GM12878 (cell line): ENCODE data around the gene HEXIM1. TPM values are rescaled to one million over a fixed set of nuclear protein-coding genes. Genes with fewer than 3 reads are reported as not detected.

ENCODE experiments used
- DPF2 ChIP-seq: fragments of 450-650 bp; IDR thresholded peaks from 2 replicates; pipeline ENCODE4 v1.6.1; 2017; ENCODE audit warnings: mild to moderate bottlenecking
- IKZF1 ChIP-seq: fragments of 450-650 bp; conservative IDR thresholded peaks from 2 replicates; pipeline ENCODE4 v1.6.1; 2017; ENCODE audit warnings: antibody characterized with exemption, mild to moderate bottlenecking
- MEF2B ChIP-seq: fragments of 450-650 bp; IDR thresholded peaks from 2 replicates; pipeline ENCODE4 v1.6.1; 2018; ENCODE audit warnings: mild to moderate bottlenecking, moderate library complexity; ENCODE audit not compliant: partially characterized antibody, poor library complexity, severe bottlenecking
- POLR2A ChIP-seq: IDR thresholded peaks from 2 replicates; pipeline ENCODE4 v1.6.1; 2011; ENCODE audit warnings: low read depth, mild to moderate bottlenecking, low read length
- polyA plus RNA-seq, 11 experiments: library from polyadenylated mRNA; depleted of rRNA in 4 of 11; unstranded in 6 of 11; stranded (reverse) in 5 of 11; fragments of >200 nt; fragmentation: Nextera tagmentation in 4 of 11; fragmentation: Illumina TruSeq in 1 of 11; extraction: Ambion mirVana in 4 of 11; extraction: Trizol in 1 of 11; gene quantifications; 1 replicate in 1 of 11; 2 replicates in 10 of 11; pipeline versions ENCODE4 v1.2.1 to v1.2.3, GENCODE V29; 2011 to 2016; ENCODE audit warnings: inconsistent platforms in 2 of 11, missing spikeins in 2 of 11, low read depth in 1 of 11
- total RNA-seq, 4 experiments: library from RNA; depleted of rRNA in 3 of 4; stranded (reverse); fragments of >200 nt in 3 of 4; fragmentation: Illumina TruSeq in 1 of 4; extraction: Trizol in 1 of 4; gene quantifications; 2 replicates each; pipeline versions ENCODE4 v1.2.1 to v1.2.3, GENCODE V29; 2013 to 2021
- TF ChIP-seq, protein P1 (sequence below): fragments of 450-650 bp; IDR thresholded peaks from 2 replicates; pipeline ENCODE4 v1.6.1; 2017; ENCODE audit warnings: mild to moderate bottlenecking, moderate library complexity
- TF ChIP-seq, protein P2 (sequence below): fragments of 450-650 bp; IDR thresholded peaks from 2 replicates; pipeline ENCODE4 v1.6.1; 2017; ENCODE audit warnings: mild to moderate bottlenecking

Gene HEXIM1
- total and polyA plus RNA-seq, 10 of the 15 experiments (the other 5 are each of a cell fraction or from before 2014, with no cell fraction given), result 1.9 to 24.1 (median 9.0) TPM

DNA sequence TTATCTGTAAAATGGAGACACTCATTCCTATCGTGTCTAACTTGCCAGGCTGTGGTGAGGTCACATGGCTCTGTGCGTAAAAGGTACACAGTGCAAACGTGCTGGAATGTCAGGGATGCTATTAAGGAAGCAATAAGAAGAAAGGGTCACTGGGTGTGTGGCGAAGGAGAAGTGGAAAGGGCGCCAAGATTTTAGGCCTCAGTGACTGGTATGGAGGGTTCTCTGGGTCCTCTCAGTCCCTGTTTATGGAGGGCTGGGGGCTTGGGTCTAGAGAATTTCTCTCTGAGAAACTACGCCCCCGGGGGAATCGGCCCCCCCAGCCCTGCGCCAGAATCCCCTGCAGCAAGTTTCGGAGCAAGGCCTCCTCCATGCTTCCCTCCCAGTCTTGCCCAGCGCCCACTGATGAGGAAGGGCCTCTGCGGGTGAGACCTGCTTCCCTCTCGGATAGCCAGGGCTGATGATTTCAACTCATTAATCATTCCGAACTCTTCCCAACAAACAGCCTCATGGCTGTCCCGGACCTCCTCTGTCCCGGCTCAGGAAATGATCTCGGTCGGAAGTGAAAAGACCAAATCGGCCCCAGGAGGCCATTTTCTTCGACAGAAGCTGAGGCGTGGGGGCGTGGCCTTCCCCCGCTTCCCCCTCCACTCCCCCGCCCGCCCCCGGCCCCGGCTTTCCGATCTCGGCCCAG, 1.2 kb upstream of the HEXIM1 start (continued):
- TF ChIP-seq, protein P1, sequence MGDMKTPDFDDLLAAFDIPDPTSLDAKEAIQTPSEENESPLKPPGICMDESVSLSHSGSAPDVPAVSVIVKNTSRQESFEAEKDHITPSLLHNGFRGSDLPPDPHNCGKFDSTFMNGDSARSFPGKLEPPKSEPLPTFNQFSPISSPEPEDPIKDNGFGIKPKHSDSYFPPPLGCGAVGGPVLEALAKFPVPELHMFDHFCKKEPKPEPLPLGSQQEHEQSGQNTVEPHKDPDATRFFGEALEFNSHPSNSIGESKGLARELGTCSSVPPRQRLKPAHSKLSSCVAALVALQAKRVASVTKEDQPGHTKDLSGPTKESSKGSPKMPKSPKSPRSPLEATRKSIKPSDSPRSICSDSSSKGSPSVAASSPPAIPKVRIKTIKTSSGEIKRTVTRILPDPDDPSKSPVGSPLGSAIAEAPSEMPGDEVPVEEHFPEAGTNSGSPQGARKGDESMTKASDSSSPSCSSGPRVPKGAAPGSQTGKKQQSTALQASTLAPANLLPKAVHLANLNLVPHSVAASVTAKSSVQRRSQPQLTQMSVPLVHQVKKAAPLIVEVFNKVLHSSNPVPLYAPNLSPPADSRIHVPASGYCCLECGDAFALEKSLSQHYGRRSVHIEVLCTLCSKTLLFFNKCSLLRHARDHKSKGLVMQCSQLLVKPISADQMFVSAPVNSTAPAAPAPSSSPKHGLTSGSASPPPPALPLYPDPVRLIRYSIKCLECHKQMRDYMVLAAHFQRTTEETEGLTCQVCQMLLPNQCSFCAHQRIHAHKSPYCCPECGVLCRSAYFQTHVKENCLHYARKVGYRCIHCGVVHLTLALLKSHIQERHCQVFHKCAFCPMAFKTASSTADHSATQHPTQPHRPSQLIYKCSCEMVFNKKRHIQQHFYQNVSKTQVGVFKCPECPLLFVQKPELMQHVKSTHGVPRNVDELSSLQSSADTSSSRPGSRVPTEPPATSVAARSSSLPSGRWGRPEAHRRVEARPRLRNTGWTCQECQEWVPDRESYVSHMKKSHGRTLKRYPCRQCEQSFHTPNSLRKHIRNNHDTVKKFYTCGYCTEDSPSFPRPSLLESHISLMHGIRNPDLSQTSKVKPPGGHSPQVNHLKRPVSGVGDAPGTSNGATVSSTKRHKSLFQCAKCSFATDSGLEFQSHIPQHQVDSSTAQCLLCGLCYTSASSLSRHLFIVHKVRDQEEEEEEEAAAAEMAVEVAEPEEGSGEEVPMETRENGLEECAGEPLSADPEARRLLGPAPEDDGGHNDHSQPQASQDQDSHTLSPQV, result peak; percentile 11; the same call in 1 of the 2 replicates
- peak; percentile 67 for TF ChIP-seq POLR2A
- 0 out of 2 replicates have a peak, but pooled peaks have one; percentile 10 for TF ChIP-seq DPF2
- TF ChIP-seq, protein P2, sequence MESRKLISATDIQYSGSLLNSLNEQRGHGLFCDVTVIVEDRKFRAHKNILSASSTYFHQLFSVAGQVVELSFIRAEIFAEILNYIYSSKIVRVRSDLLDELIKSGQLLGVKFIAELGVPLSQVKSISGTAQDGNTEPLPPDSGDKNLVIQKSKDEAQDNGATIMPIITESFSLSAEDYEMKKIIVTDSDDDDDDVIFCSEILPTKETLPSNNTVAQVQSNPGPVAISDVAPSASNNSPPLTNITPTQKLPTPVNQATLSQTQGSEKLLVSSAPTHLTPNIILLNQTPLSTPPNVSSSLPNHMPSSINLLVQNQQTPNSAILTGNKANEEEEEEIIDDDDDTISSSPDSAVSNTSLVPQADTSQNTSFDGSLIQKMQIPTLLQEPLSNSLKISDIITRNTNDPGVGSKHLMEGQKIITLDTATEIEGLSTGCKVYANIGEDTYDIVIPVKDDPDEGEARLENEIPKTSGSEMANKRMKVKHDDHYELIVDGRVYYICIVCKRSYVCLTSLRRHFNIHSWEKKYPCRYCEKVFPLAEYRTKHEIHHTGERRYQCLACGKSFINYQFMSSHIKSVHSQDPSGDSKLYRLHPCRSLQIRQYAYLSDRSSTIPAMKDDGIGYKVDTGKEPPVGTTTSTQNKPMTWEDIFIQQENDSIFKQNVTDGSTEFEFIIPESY, result no peak
- TF ChIP-seq IKZF1, result peak; percentile 36; the same call in 1 of the 2 replicates
- peak; percentile 31 for TF ChIP-seq MEF2B
